ENCODE results near the gene PSMC4.

DNA sequence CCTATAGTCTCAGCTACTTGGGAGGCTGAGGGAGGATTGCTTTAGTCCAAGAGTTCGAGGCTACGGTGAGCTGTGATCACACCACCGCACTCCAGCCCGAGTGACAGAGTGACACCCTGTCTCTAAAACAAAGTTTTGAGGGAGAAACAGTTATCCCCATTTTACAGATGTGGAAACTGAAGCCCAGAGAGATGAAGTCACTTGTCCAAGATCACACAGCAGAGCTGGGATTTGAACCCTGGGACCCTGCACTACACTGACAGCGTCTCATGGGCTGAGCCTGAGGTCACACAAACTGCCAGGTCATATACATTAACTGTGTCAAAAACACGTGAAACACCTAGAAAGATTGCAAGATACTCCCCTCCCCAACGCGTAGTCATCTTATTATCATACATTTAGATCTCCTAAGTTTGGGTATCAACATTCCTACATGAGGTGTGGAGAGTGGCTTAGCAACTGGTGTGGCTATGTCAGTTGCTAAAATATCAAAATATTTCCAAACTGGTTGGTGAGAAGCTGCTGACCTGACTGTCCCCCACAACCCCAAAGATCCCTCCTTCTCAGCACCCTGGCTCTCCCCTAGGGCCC, 44.7 kb upstream of the PSMC4 start:
- TF ChIP-seq, protein P1, sequence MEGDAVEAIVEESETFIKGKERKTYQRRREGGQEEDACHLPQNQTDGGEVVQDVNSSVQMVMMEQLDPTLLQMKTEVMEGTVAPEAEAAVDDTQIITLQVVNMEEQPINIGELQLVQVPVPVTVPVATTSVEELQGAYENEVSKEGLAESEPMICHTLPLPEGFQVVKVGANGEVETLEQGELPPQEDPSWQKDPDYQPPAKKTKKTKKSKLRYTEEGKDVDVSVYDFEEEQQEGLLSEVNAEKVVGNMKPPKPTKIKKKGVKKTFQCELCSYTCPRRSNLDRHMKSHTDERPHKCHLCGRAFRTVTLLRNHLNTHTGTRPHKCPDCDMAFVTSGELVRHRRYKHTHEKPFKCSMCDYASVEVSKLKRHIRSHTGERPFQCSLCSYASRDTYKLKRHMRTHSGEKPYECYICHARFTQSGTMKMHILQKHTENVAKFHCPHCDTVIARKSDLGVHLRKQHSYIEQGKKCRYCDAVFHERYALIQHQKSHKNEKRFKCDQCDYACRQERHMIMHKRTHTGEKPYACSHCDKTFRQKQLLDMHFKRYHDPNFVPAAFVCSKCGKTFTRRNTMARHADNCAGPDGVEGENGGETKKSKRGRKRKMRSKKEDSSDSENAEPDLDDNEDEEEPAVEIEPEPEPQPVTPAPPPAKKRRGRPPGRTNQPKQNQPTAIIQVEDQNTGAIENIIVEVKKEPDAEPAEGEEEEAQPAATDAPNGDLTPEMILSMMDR (IDR thresholded peaks at IDR 0.05 in 2 of 3, conservative IDR thresholded peaks at IDR 0.05 in 1 of 3; ENCODE audit: borderline replicate concordance in 1 of 3, insufficient read depth in 1 of 3, low read depth in 2 of 3, low read length in 2 of 3) = no peak
- TF ChIP-seq POLR2AphosphoS5 (IDR thresholded peaks at IDR 0.05; ENCODE audit: low read depth, low read length) (no peak), RAD21 (IDR thresholded peaks at IDR 0.05; ENCODE audit: low read depth) (no peak), POLR2A (IDR thresholded peaks at IDR 0.05; ENCODE audit: borderline replicate concordance, extremely low read depth, insufficient read depth, insufficient read length) (no peak), EZH2 (IDR thresholded peaks at IDR 0.05) (no peak), ZFX (IDR thresholded peaks at IDR 0.05) (no peak)

Data from HCT116 (cell line).